Hematopoietic multipotent progenitor cell treated with erythropoietin and hydrocortisone succinate and interleukin-3 and kit ligand, for 4 days (in vitro differentiated cells): Measurements from ENCODE around the gene NOC4L.
"Not testable (repeated sequence)": the region's sequence is repeated elsewhere in the genome, so short reads cannot be mapped to it uniquely, and the experiment has no call there.

Experiments
- DNase-seq: peaks from one replicate; pipeline ENCODE4 v3.0.0-alpha.2; 2015

The NOC4L gene

DNA sequence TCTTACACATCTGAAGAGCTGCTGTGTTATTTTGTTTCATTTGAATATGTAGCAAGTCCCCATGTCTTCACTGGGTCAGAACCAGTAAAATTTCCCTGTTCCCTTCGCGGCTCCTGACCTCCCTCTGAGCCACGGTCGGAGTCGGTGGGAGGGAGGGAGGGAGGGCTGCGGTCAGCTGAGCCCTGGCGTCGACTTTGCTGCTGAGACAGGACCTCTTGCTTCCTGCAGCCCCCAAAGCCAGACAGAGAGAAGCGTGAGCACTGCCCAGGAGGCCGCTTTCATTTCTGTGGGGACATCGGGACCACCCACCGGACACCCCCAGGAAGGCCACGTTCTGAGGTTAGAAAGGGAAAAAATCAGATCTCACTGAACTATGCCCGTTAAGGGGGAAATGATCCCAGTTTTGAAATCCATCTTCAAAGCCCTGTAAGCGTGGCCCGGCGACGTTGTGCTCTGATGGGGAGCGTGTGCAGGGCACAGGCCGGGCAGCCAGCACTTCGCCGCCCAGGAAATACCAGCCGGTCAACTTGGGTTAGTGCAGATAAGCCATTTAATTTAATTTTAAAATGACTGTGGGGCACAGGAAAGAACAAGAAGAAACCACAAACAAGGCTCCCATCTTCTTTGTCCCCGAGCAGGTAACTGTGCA lies 42.1 kb downstream of the NOC4L start:
- DNase-seq = no peak

DNA sequence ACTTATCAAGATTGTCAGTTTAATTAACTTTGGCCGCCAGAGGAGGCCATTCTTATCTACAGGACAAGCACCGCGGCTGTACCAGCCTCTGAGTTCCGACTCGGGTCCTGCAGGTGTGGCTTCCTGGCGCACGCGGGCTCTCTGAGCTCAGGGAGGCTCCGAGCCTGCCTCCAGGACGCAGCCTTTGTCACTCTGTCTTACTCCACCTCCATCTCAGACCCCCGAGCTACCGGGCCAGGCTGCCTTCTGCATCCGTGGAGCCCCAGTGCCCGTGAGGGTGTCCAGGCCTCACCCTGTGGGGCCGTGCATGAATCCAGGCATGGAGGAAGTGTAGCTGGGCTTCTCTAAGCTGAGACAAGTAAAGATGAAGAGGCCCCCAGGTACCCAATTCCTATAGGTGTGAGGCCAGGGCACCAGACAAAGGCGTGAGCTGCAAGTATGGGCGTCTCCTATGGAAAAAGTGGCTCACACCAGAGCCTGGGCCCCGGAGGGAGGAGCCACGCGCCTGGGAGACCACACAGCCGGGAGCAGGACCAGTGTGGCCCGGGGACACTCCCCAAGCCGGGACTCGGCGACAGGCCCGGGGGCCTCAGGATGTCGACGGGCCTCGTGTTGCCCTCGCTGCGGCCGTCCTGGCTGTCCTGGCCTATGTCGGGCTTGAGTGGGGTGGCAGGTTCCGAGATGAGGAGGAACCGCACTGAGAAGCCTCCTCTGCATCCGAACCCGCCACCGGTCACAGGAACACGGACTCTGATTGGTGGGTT lies 42.8 kb downstream of the NOC4L start:
- DNase-seq = no peak

DNA sequence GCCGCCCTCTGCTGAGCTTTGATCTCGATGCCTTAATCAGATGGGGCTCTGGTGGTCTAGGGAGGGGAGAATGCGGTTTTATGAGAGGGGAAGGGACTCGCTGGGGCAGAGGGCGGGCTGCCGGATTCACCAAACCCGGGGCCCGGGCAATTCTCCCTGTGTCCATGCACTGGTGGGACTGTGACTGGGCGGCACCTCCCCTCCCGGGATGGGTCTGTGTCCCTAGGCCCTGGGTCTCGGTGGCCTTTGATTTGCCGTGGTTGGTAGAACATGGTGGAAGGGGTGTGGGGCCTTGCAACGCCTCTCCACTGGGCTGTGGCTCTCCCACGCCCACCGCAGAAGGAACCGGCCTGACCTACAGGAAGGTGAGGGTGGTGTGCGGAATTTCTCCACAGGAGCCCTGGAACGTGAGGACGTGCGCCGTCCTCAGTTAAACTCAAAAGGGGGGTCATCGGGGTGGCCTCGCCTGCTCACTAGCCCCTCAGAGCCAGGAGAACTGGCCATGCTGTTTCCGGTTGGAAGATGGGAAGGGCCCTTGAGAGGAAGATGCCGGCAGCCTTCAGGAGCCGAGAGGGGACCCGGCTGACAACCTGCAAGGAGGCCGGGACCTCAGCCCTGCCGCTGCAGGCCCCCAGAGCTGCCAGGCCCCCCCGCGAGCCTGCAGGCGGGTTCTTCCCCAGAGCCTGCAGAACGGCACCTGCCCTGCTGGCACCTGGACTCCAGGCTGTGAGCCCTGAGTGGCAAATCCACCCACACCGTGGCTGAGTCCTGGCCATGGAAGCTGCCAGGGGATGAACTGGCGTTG lies 43.6 kb downstream of the NOC4L start:
- DNase-seq = no peak

DNA sequence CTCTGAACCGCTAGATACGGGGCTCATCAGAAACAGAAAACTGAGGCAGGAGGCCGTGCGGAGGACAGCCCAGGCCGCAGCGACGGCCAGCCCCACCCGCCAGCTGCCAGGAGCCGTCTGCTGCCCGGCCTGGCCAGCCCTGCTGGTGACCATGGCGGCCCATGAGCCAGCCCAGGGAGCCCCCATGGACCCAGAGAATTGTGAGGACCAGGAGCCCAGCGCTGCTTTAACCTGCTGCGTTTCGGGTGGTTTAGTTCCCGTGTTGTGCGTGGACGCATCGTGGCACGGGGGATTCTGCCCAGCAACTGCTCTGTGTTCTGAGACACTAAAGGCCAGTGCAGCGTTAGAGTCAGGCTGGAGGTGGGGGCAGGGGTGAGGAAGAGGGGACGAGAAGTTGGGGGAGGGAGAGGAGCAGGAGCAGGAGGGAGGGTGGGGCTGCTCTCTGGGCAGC lies 44.2 kb downstream of the NOC4L start:
- no peak for DNase-seq

DNA sequence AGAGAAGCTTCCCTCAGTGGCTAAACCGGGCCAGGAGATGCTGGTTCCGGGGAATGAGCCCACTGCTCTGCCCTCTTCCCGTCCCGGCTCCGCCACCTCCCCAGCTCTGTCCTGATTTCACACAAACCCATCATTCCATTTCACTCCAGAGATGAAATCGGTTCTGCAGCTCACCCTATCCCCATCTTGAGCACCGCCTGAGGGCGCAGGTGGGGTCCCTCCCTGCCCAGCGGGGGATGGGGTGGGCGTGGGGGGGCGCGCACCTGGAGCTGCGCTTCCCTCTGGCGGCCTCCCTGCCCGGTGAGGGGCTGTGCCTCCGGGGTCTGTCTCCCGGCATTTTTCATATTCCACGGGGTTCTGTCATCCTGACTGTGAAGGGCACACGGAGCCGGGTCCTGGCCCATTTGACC lies 44.7 kb downstream of the NOC4L start:
- no peak for DNase-seq

DNA sequence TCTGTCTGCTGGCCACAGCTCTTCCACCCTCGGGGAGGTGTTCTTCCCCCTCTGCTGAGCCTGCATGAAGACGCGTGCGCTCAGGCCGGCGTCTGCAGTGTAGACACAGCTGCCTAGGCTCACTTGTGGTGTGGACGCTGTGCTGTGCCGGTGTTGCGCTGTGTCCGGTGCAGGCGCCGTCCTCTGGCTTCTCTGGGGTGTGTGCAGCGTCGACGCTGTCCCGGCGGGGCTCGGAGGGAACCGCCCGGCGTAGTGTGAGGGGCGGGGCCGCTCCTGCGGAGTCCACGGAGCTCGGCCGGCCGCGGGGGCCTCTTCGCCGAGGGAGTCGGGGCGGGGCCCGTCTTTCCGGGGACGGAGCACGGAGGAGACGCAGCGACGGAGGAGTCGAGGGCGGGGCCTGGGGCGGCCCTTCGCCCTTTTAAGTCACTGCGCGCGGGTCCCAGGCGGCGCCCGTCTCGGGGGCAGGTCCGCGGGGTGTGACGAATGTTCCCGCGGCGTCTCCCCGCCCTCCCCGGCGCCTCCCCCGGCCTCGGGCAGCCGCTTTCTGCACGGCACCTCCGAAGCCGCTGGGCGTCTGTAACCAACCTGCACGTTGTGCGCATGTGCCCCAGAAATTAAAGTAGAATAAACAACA lies 45.2 kb downstream of the NOC4L start:
- DNase-seq = peak; percentile 94

DNA sequence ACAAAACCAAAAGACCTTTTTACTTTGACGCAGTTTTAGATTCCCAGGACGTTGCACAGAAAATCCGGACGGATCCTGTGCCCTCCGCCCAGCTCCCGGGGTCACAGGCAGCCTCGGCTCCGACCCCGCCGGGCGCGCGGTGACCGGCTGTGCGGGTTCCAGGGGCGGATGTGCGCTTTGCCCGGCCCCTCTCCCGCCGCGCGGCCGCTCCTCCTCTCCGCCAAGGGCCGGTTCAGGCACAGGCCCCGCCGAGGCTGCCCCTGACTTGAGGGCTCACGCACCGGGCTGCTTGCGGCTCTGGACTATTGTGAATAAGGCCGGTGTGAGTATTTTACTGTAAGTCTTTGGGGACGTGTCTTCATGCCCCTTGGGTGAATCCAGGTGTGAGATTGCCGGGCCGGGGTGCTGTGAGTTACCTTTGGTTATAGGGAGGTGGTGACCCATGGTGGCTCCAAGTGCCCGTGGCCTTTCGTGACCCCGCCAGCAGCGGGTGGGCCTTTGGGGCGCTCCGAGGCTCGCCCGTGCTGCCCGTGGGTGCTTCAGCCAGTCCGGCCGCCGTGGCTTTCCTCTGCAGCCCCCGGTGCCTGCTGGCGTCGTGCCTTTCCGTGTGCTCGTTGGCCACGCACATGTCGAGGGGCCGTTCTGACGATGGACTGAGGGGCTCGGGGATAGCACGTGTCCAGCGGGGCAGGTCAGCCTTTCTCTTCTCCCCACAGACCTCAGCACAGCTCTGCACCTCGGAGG lies 45.9 kb downstream of the NOC4L start:
- DNase-seq = peak; percentile 13

DNA sequence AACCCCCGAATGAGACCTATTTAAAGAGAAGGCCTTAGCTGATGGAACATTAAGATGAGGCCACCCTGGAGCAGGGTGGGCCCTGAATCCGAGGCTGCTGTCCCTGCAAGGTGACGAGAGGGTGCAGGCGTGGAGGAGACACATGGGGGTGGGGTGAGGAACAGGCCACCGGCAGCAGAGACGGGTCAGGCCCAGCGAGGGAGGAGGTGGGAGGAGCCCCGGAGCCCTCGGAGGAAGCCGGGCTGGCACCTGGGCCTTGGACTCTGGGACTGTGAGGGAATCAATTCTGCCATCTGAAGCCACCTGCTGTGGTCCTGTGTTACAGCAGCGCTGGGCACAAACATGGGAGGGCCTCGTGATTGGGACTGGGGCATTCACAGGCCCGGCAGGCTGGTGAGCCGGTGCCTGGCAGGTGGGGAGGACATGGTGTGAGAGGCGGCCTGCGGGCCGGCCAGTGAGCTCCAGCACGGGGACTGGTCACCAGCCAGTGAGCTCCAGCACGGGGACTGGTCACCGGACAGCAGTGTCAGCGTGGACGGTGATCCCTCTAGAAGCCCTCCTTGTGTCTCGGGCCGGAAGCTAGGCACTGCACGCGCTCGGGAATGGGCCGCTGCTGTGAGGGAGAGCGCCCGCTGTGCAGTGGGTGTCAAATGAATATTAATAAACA lies 46.7 kb downstream of the NOC4L start:
- no peak for DNase-seq

DNA sequence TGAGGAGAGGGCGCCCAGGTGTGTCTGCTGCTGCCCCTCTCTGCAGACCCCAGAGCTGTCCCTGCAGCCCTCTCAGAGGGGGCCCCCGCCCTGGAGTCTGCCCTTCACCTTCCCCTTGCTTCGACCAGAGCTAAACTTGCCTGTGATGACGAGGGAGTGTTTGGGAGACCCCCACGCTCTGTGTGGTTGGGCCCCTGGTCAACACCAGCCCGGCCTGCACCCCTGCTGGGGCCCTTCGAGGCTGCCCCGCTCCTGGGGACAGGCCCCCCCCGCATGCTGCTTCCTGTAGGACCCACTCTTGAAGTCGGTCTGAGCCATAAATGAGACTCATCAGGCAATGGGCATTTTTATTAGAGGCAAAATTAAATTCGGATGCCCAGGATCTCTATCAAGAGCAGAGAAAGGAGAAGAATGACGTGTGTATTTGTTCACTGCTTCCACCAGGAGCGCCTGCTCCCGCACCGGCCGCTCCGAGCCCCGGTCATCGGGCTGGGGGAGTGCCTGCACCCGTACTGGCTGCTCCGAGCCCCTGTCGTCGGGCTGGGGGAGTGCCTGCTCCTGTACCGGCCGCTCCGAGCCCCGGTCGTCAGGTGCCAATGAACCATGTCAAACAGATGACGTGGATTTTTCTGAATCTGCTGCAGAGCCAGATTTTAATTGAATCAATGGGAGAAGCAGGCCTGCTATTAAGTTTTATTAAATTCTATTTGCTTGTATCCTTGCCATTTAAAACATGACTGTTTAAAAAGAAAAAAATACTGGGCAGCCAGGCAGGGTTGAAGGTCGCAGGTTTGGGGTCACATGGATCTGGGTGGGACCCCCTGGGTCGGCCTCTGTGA lies 47.7 kb downstream of the NOC4L start:
- DNase-seq = no peak

DNA sequence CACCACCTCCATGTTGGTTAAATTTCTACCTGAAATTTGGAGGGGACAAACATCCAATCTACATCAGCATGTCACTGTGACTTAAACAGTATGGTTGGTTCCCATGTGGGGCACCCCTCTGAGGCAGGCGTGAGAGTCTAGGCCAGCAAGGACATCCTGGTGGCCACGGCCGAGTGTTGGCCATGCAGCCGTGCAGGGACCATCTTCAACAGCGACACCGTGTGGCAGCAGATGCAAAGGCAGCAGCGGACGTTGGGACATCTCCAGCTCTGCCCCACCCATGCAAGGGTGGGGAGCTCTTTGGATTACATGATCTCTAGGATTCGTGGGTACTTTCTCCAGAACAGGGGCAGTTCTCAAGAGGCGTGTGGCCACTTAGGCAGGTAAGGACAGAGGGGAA lies 49.8 kb downstream of the NOC4L start:
- DNase-seq = peak; percentile 34

DNA sequence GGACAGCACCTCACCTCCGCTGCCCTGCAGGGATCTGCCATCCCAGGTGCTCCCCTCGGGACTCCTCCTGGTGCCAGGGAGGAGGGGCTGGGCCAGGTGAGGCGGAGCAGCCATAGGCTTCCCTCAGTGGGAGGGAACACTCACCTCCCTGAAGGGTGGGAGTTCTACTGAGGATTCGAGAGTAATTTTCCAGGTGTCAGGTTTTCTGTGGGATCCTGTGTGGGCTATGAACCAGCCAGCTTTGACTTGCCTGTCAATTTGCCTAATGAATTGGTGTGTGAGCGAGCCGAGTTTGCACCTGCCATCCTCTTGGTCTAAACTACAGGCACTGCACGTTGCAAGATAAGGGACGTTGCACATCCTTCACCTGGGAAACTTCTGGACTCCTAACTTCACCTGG lies 50.3 kb downstream of the NOC4L start:
- DNase-seq = no peak

DNA sequence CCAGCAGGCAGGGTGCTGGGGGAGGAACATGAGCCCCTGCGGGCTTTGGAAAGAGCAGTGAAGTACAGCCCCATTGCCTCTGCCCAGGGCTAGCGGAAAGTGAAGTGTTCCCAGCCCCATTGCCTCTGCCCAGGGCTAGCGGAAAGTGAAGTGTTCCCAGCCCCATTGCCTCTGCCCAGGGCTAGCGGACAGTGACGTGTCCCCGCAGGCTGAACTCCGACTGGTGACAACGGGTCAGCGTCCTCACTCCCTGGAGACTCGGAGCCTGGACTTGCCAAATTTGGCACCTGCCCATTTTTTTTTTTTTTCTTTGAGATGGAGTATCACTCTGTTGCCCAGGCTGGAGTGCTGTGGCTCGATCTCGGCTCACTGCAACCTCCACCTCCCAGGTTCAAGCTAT lies 51.0 kb downstream of the NOC4L start:
- not testable (repeated sequence) for DNase-seq

DNA sequence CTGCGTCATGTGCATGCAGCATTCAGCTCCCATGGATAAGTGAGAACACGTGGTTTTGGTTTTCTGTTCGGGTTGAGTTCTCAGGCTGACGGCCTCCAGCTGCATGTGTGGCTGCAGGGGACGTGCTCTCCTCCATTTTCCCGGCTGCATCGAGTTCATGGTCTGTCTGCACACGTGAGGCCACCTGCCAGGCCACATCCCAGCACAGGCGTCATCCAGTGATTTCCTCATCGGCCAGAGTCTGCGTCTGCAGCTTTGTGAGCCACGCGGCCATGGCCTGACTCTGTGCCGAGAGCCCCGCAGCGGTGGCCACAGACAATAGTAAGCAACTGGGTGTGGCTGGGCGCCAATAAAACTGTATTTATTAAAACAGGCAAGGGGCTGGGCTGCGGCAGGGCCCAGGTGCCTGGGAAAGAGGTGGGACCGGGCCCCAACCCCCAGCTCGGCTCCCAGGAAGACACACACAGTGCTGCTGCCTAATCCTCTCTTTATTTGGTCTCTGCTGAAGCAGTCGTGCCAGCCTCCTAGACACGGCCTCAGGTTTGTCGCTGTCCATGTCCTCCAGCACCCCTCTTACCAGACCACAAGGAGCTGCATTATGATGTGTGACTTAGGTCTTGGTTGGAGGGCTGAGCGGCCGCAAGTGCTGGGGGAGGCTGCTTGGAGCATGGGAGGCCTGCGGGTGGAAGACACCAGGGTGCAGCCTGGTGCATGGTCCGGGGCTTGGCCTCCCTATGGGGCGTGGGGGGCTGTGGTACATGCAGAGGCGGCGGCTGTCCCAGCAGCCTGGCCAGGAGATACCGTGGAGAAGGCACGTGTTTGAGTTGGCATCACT lies 52.0 kb downstream of the NOC4L start:
- DNase-seq = no peak

DNA sequence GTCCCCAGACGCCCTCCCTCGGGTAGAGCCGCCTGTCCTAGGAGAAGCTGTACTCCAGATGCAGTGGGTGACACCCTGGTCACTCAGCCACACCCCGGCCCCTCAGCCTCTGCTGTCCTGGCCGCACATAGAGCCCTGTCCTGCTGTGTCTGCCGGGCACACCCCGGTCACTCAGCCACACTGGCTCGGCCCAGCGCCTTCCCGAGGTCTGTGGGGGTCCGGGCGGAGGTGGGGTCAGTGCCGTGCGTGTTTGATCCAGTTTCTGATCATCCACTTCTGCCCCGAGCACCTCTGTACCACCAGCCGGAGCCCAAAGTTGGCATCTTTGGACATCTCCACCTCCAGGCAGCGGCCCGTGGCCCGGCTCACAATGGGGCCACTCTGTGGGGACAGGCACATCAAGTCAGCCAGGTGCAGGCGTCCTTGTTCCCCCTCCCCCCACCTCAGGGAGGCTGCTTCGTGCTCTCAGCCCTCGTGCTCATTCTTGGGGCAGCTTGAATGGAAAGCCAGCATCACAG lies 52.7 kb downstream of the NOC4L start:
- no peak for DNase-seq

DNA sequence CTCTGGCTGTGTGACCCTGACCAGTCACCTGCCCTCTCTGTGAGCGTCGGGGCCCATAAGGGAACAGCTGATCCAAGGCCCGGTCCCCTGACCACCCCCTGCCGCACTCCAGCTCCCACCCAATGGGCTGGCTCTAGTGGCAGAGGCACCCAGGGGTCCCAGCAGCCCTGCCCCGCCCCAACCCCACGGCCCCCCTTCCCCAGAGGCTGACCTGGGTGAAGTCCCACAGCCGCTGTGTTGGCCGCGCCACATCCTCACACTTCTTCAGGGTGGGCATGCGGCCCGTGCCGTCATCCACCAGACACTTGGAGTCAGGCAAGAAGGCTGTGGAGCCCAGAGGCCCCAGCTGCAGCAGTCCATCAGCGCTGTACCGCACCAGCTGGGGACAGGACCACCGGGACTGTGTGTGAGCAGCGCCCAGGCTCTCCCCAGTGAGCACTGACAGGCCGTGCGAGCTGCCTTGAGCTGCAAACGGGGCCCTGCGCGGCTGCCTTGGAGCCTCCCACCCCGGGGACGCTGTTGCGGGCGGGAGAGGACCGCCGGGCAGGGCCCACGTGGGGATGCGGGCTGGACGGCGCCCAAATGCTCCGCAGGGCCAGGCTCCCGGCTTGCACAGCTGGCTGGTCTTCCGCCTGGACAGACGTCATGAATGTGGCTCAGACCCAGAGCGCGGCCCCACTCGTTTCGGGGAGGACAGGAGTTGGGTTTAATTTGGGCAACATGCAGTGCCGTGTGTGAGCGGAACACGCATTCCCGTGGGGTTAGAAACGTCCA lies 53.5 kb downstream of the NOC4L start:
- DNase-seq = no peak

DNA sequence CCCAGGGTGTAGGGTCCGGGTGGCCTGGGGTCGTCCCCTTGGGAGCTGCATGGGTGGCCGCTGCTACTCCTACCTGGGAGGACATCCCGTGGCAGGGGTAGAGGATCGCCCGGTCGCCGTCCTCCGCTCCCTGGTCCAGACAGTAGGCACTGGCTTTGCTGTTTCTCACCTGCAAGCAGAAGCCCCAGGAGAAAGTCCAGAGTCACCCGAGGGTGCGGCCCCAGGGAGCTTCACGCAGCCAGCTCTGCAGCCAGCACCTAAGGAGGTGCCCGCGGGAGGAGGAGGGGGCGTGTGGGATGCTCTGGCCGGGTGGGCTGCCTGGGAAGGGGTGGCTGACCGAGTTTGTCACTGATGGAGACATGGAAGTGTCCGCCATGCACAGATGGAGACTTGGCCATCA lies 54.8 kb downstream of the NOC4L start:
- no peak for DNase-seq

DNA sequence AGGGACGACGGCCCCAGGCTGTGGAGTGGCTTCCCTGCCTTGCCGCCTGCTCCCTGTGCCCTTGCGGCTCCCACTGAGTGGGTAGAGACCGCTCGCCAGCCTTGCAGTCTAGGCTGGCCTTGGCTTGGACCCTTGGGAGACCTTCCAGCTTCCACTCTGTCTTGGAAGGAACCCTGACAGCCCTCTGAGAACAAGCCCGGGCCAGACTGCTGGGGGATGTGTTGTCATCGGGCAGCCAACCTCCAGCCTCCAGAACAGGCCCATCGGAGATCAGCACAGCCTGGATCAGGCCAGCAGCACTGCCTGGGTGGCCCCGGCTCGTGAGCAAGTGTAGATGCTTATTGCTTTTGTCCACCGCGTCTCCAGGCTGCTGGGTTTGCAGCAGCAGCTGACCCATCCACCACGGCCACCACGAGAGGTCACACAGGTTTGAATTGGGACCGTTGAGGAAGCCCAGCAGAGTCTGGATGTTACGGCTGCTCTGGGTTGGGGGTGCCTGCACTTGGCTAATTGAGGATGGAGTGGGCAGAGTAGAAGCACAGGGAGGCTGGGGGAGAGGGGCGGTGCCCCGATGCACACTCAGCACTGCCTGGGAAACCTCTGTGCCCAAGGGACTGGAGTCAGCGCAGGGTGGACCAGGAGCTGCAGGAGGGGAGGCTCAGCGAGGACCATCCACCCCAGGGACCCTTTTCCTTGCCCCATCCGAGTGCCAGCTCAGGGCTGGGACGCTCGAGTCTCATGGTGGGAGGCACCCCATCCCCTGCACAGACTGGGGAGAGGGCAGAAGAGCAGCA lies 55.5 kb downstream of the NOC4L start:
- DNase-seq = no peak

DNA sequence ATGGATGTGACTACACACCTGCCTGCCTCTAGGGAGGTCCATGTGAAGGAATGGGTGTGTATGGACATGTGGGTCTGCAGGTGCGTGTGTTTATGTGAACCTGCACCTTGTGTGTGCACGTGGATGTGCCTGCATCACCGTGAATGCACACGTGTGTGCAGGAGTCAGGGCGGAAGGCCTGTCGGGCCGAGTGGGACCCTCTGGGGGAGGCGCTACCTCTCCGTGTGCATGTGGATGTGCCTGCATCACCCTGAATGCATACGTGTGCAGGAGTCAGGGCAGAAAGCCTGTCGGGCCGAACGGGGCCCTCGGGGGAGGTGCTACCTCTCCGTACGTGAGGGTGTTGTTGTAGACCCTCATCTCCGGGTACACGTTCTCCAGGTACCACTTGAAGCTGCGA lies 56.5 kb downstream of the NOC4L start:
- DNase-seq = no peak
